T-helper 2 cell treated with Interferon-gamma antibody and Interleukin-4, amounts not matched to agents 5 μg/mL and 100 μg/mL, for 36 hours (primary cell): ENCODE measurements around the gene IZUMO4.

Source experiments
- DNase-seq: peaks from one replicate; pipeline ENCODE4 v3.0.0; 2021; ENCODE audit warnings: low spot score
- H3K27ac Mint-ChIP-seq: one replicate; pipeline ENCODE4 v1.8.0; 2021; ENCODE audit warnings: mild to moderate bottlenecking, mixed read lengths
- H3K27me3 Mint-ChIP-seq: one replicate; pipeline ENCODE4 v1.8.0; 2021; ENCODE audit warnings: low read depth, mixed read lengths
- H3K36me3 Mint-ChIP-seq: one replicate; pipeline ENCODE4 v1.8.0; 2021; ENCODE audit warnings: low read depth, mixed read lengths
- H3K4me1 Mint-ChIP-seq: one replicate; pipeline ENCODE4 v1.8.0; 2021; ENCODE audit warnings: low read depth, mixed read lengths
- H3K4me3 Mint-ChIP-seq: one replicate; pipeline ENCODE4 v1.8.0; 2022; ENCODE audit warnings: mild to moderate bottlenecking, moderate library complexity, mixed read lengths
- H3K9me3 Mint-ChIP-seq: one replicate; pipeline ENCODE4 v1.8.0; 2021; ENCODE audit warnings: mixed read lengths

The IZUMO4 gene

GRCh38 chr19:2054763-2055162, 42.0 kb upstream of the IZUMO4 start:
- Mint-ChIP-seq H3K4me1 (peaks cover 28% of the 10 kb centered on the region), H3K4me3 (peak overlapping the region; percentile 65)

GRCh38 chr19:2055931-2056836, 40.5 kb upstream of the IZUMO4 start:
- H3K9me3 Mint-ChIP-seq, result no peaks in the 10 kb centered on the region
- DNase-seq, result no peak
- H3K27me3 Mint-ChIP-seq, result no peaks in the 10 kb centered on the region
- peak overlapping the region; percentile 81 for H3K4me3 Mint-ChIP-seq
- H3K4me1 Mint-ChIP-seq, result peaks cover 35% of the 10 kb centered on the region
- no peaks in the 10 kb centered on the region for H3K36me3 Mint-ChIP-seq
- H3K27ac Mint-ChIP-seq, result peak overlapping the region; percentile 89

More at GRCh38 chr19:2054763-2055162, 42.0 kb upstream of the IZUMO4 start:
- Mint-ChIP-seq H3K27me3 (no peaks in the 10 kb centered on the region), H3K36me3 (no peaks in the 10 kb centered on the region), H3K27ac (peak overlapping the region; percentile 89), H3K9me3 (no peaks in the 10 kb centered on the region)
- DNase-seq, result no peak

GRCh38 chr19:2056837-2057192, 39.9 kb upstream of the IZUMO4 start:
- Mint-ChIP-seq H3K9me3 (no peaks in the 10 kb centered on the region), H3K27ac (peak overlapping the region; percentile 75)

GRCh38 chr19:2057484-2058469, 38.9 kb upstream of the IZUMO4 start:
- peak overlapping the region; percentile 54 for H3K4me3 Mint-ChIP-seq
- no peak for DNase-seq
- H3K36me3 Mint-ChIP-seq, result no peaks in the 10 kb centered on the region
- H3K4me1 Mint-ChIP-seq, result peaks cover 27% of the 10 kb centered on the region
- H3K27me3 Mint-ChIP-seq, result no peaks in the 10 kb centered on the region
- H3K9me3 Mint-ChIP-seq, result no peaks in the 10 kb centered on the region
- H3K27ac Mint-ChIP-seq, result peak overlapping the region; percentile 63

More at GRCh38 chr19:2056837-2057192, 39.9 kb upstream of the IZUMO4 start:
- Mint-ChIP-seq H3K36me3 (no peaks in the 10 kb centered on the region), H3K27me3 (no peaks in the 10 kb centered on the region), H3K4me3 (peak overlapping the region; percentile 54), H3K4me1 (peaks cover 32% of the 10 kb centered on the region)
- DNase-seq, result no peak

GRCh38 chr19:2058570-2059421, 37.9 kb upstream of the IZUMO4 start:
- peak overlapping the region; percentile 89 for H3K27ac Mint-ChIP-seq
- H3K36me3 Mint-ChIP-seq, result no peaks in the 10 kb centered on the region
- H3K9me3 Mint-ChIP-seq, result no peaks in the 10 kb centered on the region
- H3K4me3 Mint-ChIP-seq, result peak overlapping the region; percentile 29
- DNase-seq, result no peak
- no peaks in the 10 kb centered on the region for H3K27me3 Mint-ChIP-seq
- H3K4me1 Mint-ChIP-seq, result peaks cover 26% of the 10 kb centered on the region

GRCh38 chr19:2059422-2060201, 37.1 kb upstream of the IZUMO4 start:
- Mint-ChIP-seq H3K27ac (peak overlapping the region; percentile 93), H3K36me3 (no peaks in the 10 kb centered on the region), H3K9me3 (no peaks in the 10 kb centered on the region), H3K4me3 (peak overlapping the region; percentile 92), H3K27me3 (no peaks in the 10 kb centered on the region), H3K4me1 (peaks cover 24% of the 10 kb centered on the region)
- DNase-seq, result no peak

GRCh38 chr19:2060884-2061494, 35.7 kb upstream of the IZUMO4 start:
- no peaks in the 10 kb centered on the region for H3K27me3 Mint-ChIP-seq
- peaks cover 14% of the 10 kb centered on the region for H3K4me1 Mint-ChIP-seq

GRCh38 chr19:2061495-2062388, 35.0 kb upstream of the IZUMO4 start:
- Mint-ChIP-seq H3K4me1 (peaks cover 11% of the 10 kb centered on the region), H3K27me3 (no peaks in the 10 kb centered on the region), H3K36me3 (no peaks in the 10 kb centered on the region), H3K4me3 (peak overlapping the region; percentile 90), H3K27ac (peak overlapping the region; percentile 88), H3K9me3 (no peaks in the 10 kb centered on the region)
- DNase-seq, result peak; percentile 99

More at GRCh38 chr19:2060884-2061494, 35.7 kb upstream of the IZUMO4 start:
- peak; percentile 43 for DNase-seq
- peak overlapping the region; percentile 93 for H3K27ac Mint-ChIP-seq
- peak overlapping the region; percentile 92 for H3K4me3 Mint-ChIP-seq
- H3K36me3 Mint-ChIP-seq, result no peaks in the 10 kb centered on the region
- no peaks in the 10 kb centered on the region for H3K9me3 Mint-ChIP-seq

- H3K27ac Mint-ChIP-seq, result peak overlapping the region; percentile 88
- no peak for DNase-seq
Observed at GRCh38 chr19:2062389-2062729, 34.4 kb upstream of the IZUMO4 start.

GRCh38 chr19:2062770-2063169, 33.9 kb upstream of the IZUMO4 start:
- peak overlapping the region; percentile 90 for H3K4me3 Mint-ChIP-seq
- no peak for DNase-seq
- H3K36me3 Mint-ChIP-seq, result no peaks in the 10 kb centered on the region
- H3K27ac Mint-ChIP-seq, result peak overlapping the region; percentile 88
- H3K4me1 Mint-ChIP-seq, result peaks cover 7% of the 10 kb centered on the region
- H3K9me3 Mint-ChIP-seq, result no peaks in the 10 kb centered on the region
- H3K27me3 Mint-ChIP-seq, result no peaks in the 10 kb centered on the region

More at GRCh38 chr19:2062389-2062729, 34.4 kb upstream of the IZUMO4 start:
- Mint-ChIP-seq H3K9me3 (no peaks in the 10 kb centered on the region), H3K27me3 (no peaks in the 10 kb centered on the region), H3K4me1 (peaks cover 7% of the 10 kb centered on the region), H3K4me3 (peak overlapping the region; percentile 90), H3K36me3 (no peaks in the 10 kb centered on the region)

GRCh38 chr19:2063824-2064223, 32.9 kb upstream of the IZUMO4 start:
- Mint-ChIP-seq H3K36me3 (peaks cover 6% of the 10 kb centered on the region), H3K27me3 (no peaks in the 10 kb centered on the region), H3K4me1 (peaks cover 7% of the 10 kb centered on the region), H3K4me3 (no peak overlapping the region), H3K27ac (no peak overlapping the region), H3K9me3 (no peaks in the 10 kb centered on the region)
- DNase-seq, result no peak

GRCh38 chr19:2064395-2064787, 32.3 kb upstream of the IZUMO4 start:
- H3K27ac Mint-ChIP-seq, result no peak overlapping the region

More at GRCh38 chr19:2064395-2064787, 32.3 kb upstream of the IZUMO4 start:
- H3K27me3 Mint-ChIP-seq, result no peaks in the 10 kb centered on the region
- no peak overlapping the region for H3K4me3 Mint-ChIP-seq
- H3K9me3 Mint-ChIP-seq, result no peaks in the 10 kb centered on the region
- peaks cover 7% of the 10 kb centered on the region for H3K4me1 Mint-ChIP-seq
- DNase-seq, result no peak
- peaks cover 6% of the 10 kb centered on the region for H3K36me3 Mint-ChIP-seq
